Astrocyte (in vitro differentiated cells and primary cell): ENCODE results near the gene MCUB. TPM values are rescaled to one million over a fixed set of nuclear protein-coding genes. Genes with fewer than 3 reads are reported as not detected.

Experiments
- DNase-seq: peaks from one replicate; pipeline ENCODE4 v3.0.0-alpha.2; 2010; ENCODE audit warnings: low read depth
- FAIRE-seq: peaks from 2 replicates; lab custom pipeline; 2011; peaks lifted over from hg19 to GRCh38; lab: Jason Lieb, UNC
- H2AFZ ChIP-seq: 2 replicates; pipeline ENCODE4 v1.6.0; 2012; ENCODE audit warnings: low read depth, low read length, inconsistent platforms
- H3K27ac ChIP-seq: 2 replicates; pipeline ENCODE4 v1.5.1; 2011; ENCODE audit warnings: low read depth, low read length, inconsistent platforms
- H3K27me3 ChIP-seq: 2 replicates; pipeline ENCODE4 v1.6.0; 2011; ENCODE audit warnings: low read length, inconsistent platforms; ENCODE audit not compliant: insufficient read depth
- H3K36me3 ChIP-seq: 2 replicates; pipeline ENCODE4 v1.5.1; 2011; ENCODE audit warnings: low read length, inconsistent platforms; ENCODE audit not compliant: insufficient read depth
- H3K4me1 ChIP-seq: 2 replicates; pipeline ENCODE4 v1.5.1; 2011; ENCODE audit warnings: low read length, inconsistent platforms; ENCODE audit not compliant: insufficient read depth
- H3K4me2 ChIP-seq: 2 replicates; pipeline ENCODE4 v1.6.0; 2012; ENCODE audit warnings: low read length, inconsistent platforms
- H3K4me3 ChIP-seq: 2 replicates; pipeline ENCODE4 v1.5.1; 2011; ENCODE audit warnings: low read depth, mild to moderate bottlenecking, low read length, inconsistent platforms; ENCODE audit not compliant: insufficient read depth
- H3K79me2 ChIP-seq: 2 replicates; pipeline ENCODE4 v1.6.0; 2012; ENCODE audit warnings: mild to moderate bottlenecking, low read length, inconsistent platforms; ENCODE audit not compliant: insufficient read depth
- H3K9ac ChIP-seq: 2 replicates; pipeline ENCODE4 v1.6.0; 2012; ENCODE audit warnings: mild to moderate bottlenecking, low read length, inconsistent platforms
- H3K9me3 ChIP-seq: 2 replicates; pipeline ENCODE4 v1.5.1; 2012; ENCODE audit warnings: low read depth, mild to moderate bottlenecking, low read length, inconsistent platforms; ENCODE audit not compliant: insufficient read depth
- H4K20me1 ChIP-seq: 2 replicates; pipeline ENCODE4 v1.6.0; 2012; ENCODE audit warnings: low read length, inconsistent platforms; ENCODE audit not compliant: insufficient read depth
- H3K27ac Mint-ChIP-seq: one replicate; pipeline ENCODE4 v1.8.0; 2021; ENCODE audit warnings: mild to moderate bottlenecking, mixed read lengths; ENCODE audit not compliant: unreplicated experiment
- H3K27me3 Mint-ChIP-seq: one replicate; pipeline ENCODE4 v1.8.0; 2021; ENCODE audit warnings: low read depth, mixed read lengths; ENCODE audit not compliant: unreplicated experiment
- H3K36me3 Mint-ChIP-seq: one replicate; pipeline ENCODE4 v1.8.0; 2021; ENCODE audit warnings: low read depth, mixed read lengths; ENCODE audit not compliant: unreplicated experiment
- H3K4me1 Mint-ChIP-seq: one replicate; pipeline ENCODE4 v1.8.0; 2021; ENCODE audit warnings: low read depth, mixed read lengths; ENCODE audit not compliant: unreplicated experiment
- H3K4me3 Mint-ChIP-seq: one replicate; pipeline ENCODE4 v1.8.0; 2021; ENCODE audit warnings: mild to moderate bottlenecking, moderate library complexity, mixed read lengths; ENCODE audit not compliant: unreplicated experiment
- H3K9me3 Mint-ChIP-seq: one replicate; pipeline ENCODE4 v1.8.0; 2021; ENCODE audit warnings: mild to moderate bottlenecking, mixed read lengths; ENCODE audit not compliant: unreplicated experiment
- EZH2 ChIP-seq: IDR thresholded peaks from 2 replicates; pipeline ENCODE4 v1.6.1; 2012; ENCODE audit warnings: mild to moderate bottlenecking, low read length, inconsistent platforms; ENCODE audit not compliant: insufficient read depth
- total RNA-seq: library from RNA; stranded (reverse); gene quantifications from 2 replicates; pipeline ENCODE4 v1.2.1, GENCODE V29; 2021
- TF ChIP-seq, protein P1 (sequence below): IDR thresholded peaks from 2 replicates; pipeline ENCODE4 v1.5.1; 2011; ENCODE audit warnings: low read depth, mild to moderate bottlenecking, inconsistent platforms, low read length, moderate library complexity; ENCODE audit not compliant: insufficient read depth

MCUB gene
- total RNA-seq, 1 donor from 2014 or later: 12.6 TPM

DNA sequence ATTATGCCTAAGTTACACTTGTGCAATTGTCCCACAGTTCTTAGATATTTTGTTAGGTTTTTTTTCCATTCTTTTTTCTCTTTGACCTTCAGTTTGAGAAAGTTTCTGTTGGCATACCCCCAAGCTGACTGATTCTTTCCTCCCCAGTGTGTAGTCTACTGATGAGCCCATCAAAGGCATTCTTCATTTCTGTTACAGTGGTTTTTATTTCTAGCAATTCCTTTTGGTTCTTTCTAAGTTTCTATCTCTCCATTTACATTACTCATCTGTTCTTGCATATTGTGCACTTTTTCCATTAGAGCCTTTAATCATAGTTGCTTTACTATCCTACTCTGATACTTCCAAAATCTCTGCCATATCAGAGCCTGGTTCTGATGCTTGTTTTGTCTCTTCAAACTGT is 111.3 kb downstream of the MCUB start:
- Histone ChIP-seq H3K27me3 (no peaks in the 10 kb centered on the region), H3K79me2 (no peaks in the 10 kb centered on the region), H3K4me3 (no peak overlapping the region), H4K20me1 (no peaks in the 10 kb centered on the region), H3K27ac (no peak overlapping the region), H3K9ac (no peak overlapping the region), H3K36me3 (no peaks in the 10 kb centered on the region), H3K4me2 (no peak overlapping the region), H2AFZ (no peak overlapping the region), H3K9me3 (no peaks in the 10 kb centered on the region), H3K4me1 (no peaks in the 10 kb centered on the region)
- FAIRE-seq (no peak), DNase-seq (no peak)
- Mint-ChIP-seq H3K4me1 (no peaks in the 10 kb centered on the region), H3K4me3 (no peak overlapping the region), H3K27ac (no peak overlapping the region), H3K9me3 (peaks cover 10% of the 10 kb centered on the region), H3K27me3 (no peaks in the 10 kb centered on the region), H3K36me3 (peaks cover 6% of the 10 kb centered on the region)
- TF ChIP-seq, protein P1, sequence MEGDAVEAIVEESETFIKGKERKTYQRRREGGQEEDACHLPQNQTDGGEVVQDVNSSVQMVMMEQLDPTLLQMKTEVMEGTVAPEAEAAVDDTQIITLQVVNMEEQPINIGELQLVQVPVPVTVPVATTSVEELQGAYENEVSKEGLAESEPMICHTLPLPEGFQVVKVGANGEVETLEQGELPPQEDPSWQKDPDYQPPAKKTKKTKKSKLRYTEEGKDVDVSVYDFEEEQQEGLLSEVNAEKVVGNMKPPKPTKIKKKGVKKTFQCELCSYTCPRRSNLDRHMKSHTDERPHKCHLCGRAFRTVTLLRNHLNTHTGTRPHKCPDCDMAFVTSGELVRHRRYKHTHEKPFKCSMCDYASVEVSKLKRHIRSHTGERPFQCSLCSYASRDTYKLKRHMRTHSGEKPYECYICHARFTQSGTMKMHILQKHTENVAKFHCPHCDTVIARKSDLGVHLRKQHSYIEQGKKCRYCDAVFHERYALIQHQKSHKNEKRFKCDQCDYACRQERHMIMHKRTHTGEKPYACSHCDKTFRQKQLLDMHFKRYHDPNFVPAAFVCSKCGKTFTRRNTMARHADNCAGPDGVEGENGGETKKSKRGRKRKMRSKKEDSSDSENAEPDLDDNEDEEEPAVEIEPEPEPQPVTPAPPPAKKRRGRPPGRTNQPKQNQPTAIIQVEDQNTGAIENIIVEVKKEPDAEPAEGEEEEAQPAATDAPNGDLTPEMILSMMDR: no peak
- TF ChIP-seq EZH2: no peak

DNA sequence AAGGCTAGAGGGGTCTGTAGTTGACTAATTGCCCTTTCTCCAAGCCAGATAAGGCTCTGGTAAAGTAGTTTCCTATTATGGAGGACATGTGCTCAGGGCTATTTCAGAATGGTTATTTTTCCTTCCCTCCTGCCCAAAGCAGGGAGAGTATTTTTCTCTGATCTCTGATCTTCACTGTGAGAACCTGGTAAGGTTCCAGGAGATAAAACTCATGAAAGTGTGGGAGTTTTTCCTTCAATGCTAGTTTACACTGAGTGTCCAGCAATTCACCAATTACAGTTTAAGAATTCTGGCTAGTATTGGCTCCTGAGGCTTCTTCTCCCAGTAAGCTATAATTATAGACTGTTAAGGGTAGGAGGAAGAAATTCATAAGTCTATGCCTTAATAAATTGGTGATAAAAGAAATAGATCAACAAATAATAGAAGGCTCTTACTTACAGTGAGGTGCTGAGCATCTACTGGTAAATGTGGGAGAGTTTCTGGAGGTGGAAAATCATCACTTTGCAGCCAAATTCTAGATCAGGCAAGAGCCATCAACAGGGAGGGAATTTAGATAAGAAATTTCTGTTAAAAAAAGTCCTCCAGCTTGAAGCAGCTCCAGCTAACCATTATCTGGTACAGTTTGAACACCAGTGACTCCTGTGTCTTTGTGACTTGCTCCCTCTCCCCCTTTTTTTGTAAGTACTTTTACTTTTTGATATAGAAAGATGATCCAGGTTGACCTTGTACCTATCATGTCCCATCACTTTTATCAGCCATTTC is 112.3 kb downstream of the MCUB start:
- FAIRE-seq: no peak
- no peak for DNase-seq
- Histone ChIP-seq H3K36me3 (no peaks in the 10 kb centered on the region), H4K20me1 (no peaks in the 10 kb centered on the region), H2AFZ (no peak overlapping the region), H3K4me2 (no peak overlapping the region), H3K27me3 (no peaks in the 10 kb centered on the region), H3K9me3 (no peaks in the 10 kb centered on the region), H3K27ac (no peak overlapping the region), H3K9ac (no peak overlapping the region), H3K79me2 (no peaks in the 10 kb centered on the region), H3K4me1 (no peaks in the 10 kb centered on the region), H3K4me3 (no peak overlapping the region)
- Mint-ChIP-seq H3K36me3 (peaks cover 12% of the 10 kb centered on the region), H3K9me3 (peaks cover 14% of the 10 kb centered on the region), H3K4me1 (no peaks in the 10 kb centered on the region), H3K4me3 (no peak overlapping the region), H3K27me3 (no peaks in the 10 kb centered on the region), H3K27ac (no peak overlapping the region)
- TF ChIP-seq, protein P1: no peak
- no peak for TF ChIP-seq EZH2

GRCh38 chr4:109673303-109673702 is 113.3 kb downstream of the MCUB start:
- H3K9ac ChIP-seq: no peak overlapping the region
- TF ChIP-seq, protein P1: no peak
- no peak for TF ChIP-seq EZH2
- no peak overlapping the region for H2AFZ ChIP-seq
- Mint-ChIP-seq H3K27ac (no peak overlapping the region), H3K36me3 (peaks cover 13% of the 10 kb centered on the region), H3K27me3 (no peaks in the 10 kb centered on the region), H3K4me1 (no peaks in the 10 kb centered on the region), H3K9me3 (peaks cover 16% of the 10 kb centered on the region), H3K4me3 (no peak overlapping the region)
- DNase-seq (no peak), FAIRE-seq (no peak)
- H3K4me2 ChIP-seq: no peak overlapping the region
- no peak overlapping the region for H3K27ac ChIP-seq
- no peaks in the 10 kb centered on the region for H3K36me3 ChIP-seq
- H3K79me2 ChIP-seq: no peaks in the 10 kb centered on the region
- no peaks in the 10 kb centered on the region for H3K4me1 ChIP-seq
- H3K9me3 ChIP-seq: no peaks in the 10 kb centered on the region
- H3K4me3 ChIP-seq: no peak overlapping the region
- no peaks in the 10 kb centered on the region for H3K27me3 ChIP-seq
- H4K20me1 ChIP-seq: no peaks in the 10 kb centered on the region
